ENCODE data around the gene SNAP25.

DNA sequence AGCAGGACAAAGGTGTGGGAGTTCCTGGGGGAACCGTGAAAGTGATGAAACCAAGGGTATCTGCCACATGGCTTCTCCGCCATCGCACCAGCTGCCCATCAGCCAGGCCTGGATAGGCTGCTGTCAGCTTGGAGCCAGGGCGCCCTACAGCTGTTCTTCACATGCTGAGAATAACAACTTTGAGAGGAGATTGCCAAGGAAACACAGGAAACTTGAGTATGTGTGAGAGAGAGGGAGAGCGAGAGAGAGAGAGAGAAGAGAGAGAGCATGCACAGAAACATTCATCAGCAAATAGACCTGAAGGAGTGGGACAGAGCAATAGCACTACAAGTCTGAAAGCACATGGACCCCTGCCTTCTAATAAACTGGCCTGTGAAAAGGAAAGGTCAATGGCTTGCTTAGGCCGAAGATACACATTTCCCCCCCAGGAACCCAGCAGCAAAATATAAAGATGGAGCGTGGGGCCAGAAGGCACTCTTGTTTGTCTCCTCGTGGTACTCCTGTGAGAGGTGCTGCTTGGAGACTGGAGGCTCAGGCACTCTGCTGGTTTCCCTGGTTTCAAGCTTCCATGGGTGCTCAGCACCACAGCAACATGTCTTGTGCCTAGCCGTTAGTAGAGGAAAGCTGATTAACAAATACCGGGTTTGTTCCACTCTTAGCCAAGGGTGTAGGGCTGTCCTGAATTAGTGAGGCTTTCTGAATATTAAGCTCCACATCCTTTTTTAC is 53.0 kb downstream of the SNAP25 start:
- TF ChIP-seq CTCF (IDR thresholded peaks at IDR 0.05) (no peak), EP300 (IDR thresholded peaks at IDR 0.05) (no peak), POLR2A (IDR thresholded peaks at IDR 0.05) (no peak)

Measured in ovary (tissue), 3 donors.